Activated T-helper 2 cell treated with anti-CD3 and anti-CD28 coated beads, Interferon-gamma antibody, Interleukin-2, Interleukin-4, amounts not matched to agents 10 μg/mL and 5 μg/mL and 100 μg/mL, durations not matched to agents 14 hours and 24 hours and 36 hours (primary cell): ENCODE measurements around the gene ACSL1. TPM values are rescaled to one million over a fixed set of nuclear protein-coding genes. Genes with fewer than 3 reads are reported as not detected.
A peak's percentile ranks its signal among the peaks of the same experiment; 100 is the strongest.
"Not testable (repeated sequence)": the region's sequence is repeated elsewhere in the genome, so short reads cannot be mapped to it uniquely, and the experiment has no call there.

Experiments used
- DNase-seq: peaks from one replicate; pipeline ENCODE4 v3.0.0; 2021; ENCODE audit warnings: low spot score
- H3K27ac Mint-ChIP-seq: one replicate; pipeline ENCODE4 v1.8.0; 2021; ENCODE audit warnings: mixed read lengths
- H3K27me3 Mint-ChIP-seq: one replicate; pipeline ENCODE4 v1.8.0; 2021; ENCODE audit warnings: low read depth, mixed read lengths
- H3K36me3 Mint-ChIP-seq: one replicate; pipeline ENCODE4 v1.8.0; 2021; ENCODE audit warnings: low read depth, mixed read lengths
- H3K4me1 Mint-ChIP-seq: one replicate; pipeline ENCODE4 v1.8.0; 2021; ENCODE audit warnings: low read depth, mixed read lengths
- H3K4me3 Mint-ChIP-seq: one replicate; pipeline ENCODE4 v1.8.0; 2021; ENCODE audit warnings: low read depth, mild to moderate bottlenecking, moderate library complexity, mixed read lengths
- H3K9me3 Mint-ChIP-seq: one replicate; pipeline ENCODE4 v1.8.0; 2021; ENCODE audit warnings: mixed read lengths
- intact Hi-C: fragments of 100-400 bp; cut with micrococcal nuclease; formaldehyde crosslinking; loops from one replicate; pipeline ENCODE4 v1.15.1; 2023
- total RNA-seq: library from RNA; stranded (reverse); gene quantifications from 2 replicates; pipeline ENCODE4 v1.2.3, GENCODE V29; 2022

ACSL1 gene
- total RNA-seq, 1 donor from 2014 or later: 42.7 TPM

DNA sequence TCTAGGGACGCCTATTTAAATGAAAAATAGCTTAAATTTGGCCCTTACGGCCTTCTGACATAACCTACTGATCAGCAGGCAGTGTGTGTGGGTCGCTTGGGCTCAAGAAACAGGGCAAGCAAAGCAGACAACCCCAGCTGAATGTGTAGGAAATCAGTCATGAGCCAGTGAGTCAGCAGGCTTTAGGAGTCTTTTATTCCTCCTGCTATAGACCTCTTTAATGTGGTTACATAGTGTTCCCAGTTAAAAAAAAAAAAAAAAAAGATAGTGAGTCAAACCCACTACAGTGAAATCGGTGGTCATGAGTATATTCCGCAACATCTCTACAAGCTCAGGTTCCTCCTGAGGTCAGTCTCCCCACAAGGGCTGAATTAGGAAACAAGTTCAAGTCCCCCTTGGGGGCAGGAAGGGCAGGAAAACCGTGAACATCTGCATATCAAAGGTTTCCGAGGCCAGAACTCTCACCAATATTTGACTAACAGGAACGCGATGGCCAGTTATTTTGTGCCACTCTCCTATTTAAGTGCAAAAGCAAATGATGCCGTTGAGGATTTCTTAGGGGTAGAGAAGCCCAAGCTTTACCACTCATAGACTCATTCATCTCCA lies 32.7 kb downstream of the ACSL1 start:
- H3K36me3 Mint-ChIP-seq: peaks cover 25% of the 10 kb centered on the region
- intact Hi-C loops: loop anchor here (1.0 to 2.0 kb wide), 3 partner anchors 30 to 58 kb away; no protein-coding TSS in a partner anchor
- peaks cover 44% of the 10 kb centered on the region for H3K4me1 Mint-ChIP-seq
- no peaks in the 10 kb centered on the region for H3K27me3 Mint-ChIP-seq
- H3K4me3 Mint-ChIP-seq: no peak overlapping the region
- peak overlapping the region; percentile 34 for H3K27ac Mint-ChIP-seq
- H3K9me3 Mint-ChIP-seq: no peaks in the 10 kb centered on the region
- no peak for DNase-seq

DNA sequence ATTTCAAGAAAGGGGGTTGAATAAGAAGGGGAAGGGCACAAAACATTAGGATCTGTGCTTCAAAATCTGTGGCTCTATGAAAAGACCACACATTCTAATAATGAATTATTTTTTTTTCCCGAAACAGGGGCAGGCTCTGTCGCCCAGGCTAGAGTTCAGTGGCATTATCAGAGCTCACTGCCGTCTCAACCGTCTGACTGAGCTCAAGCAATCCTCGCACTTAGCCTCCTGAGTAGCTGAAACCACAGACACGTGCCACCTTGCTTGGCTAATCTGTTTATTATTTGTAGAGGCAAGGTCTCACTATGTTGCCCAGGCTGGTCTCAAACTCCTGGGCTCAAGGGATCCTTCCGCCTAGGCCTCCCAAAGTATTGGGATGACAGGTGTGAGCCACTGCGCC lies 33.4 kb downstream of the ACSL1 start:
- H3K27ac Mint-ChIP-seq: no peak overlapping the region

DNA sequence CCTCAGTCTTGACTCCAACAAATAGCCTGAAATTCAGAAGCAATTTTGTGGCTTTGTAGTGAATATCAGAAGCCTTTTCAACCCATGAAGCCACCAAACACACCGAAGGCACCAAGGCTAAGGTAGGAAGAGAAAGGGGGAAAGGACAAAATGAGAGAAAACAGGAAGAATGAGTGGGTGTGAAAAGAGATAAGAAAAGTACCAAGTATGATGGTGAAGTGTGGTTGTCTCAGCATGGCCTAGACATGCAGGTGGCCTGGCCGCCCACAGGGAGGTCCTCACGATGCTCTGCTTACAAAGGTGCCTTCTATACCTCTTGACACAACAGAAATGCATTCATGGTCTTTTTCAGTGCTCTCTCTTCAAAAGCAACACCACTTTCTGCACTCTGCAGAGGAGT lies 34.9 kb downstream of the ACSL1 start:
- Mint-ChIP-seq H3K9me3 (no peaks in the 10 kb centered on the region), H3K36me3 (peaks cover 28% of the 10 kb centered on the region), H3K27ac (no peak overlapping the region), H3K4me3 (no peak overlapping the region), H3K27me3 (no peaks in the 10 kb centered on the region), H3K4me1 (peaks cover 35% of the 10 kb centered on the region)
- DNase-seq: no peak
- intact Hi-C loops: no loop called here

More for the DNA sequence above, 33.4 kb downstream of the ACSL1 start:
- DNase-seq: no peak
- Mint-ChIP-seq H3K4me3 (no peak overlapping the region), H3K27me3 (no peaks in the 10 kb centered on the region), H3K9me3 (no peaks in the 10 kb centered on the region), H3K4me1 (peaks cover 37% of the 10 kb centered on the region), H3K36me3 (peaks cover 24% of the 10 kb centered on the region)
- intact Hi-C loops: loop anchor here (2.0 kb wide), 1 partner anchor 58 kb away; no protein-coding TSS in a partner anchor

DNA sequence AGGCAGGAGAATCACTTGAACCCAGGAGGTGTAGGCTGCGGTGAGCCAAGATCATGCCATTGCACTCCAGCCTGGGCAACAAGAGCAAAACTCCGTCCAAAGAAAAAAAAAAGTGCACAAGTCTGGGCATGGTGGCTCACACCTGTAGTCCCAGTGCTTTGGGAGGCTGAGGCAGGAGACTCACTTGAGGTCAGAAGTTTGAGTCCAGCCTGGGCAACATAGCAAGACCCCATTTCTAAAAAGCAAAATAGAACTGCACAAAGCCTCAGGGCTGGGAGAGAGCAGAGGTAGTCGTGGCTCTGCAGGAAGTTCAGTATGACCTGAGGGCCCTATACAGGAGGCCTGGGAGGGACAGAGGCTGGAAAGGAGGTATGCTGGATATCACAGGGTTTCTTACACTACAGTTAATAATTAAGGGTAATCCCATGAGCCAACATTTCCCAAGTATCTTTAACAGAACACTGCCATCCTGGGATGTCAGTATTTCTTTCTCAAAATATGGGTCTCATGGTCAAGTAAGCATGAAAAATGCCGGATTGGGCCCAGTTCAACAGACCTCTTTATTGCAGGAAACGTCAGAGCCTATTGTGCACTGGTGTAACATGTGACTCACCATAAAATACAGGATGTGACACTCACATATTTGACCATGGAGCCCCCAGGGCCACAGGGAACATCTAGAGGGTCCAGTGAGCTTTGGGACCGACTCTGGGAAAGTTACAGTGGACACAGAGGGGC lies 37.8 kb downstream of the ACSL1 start:
- H3K36me3 Mint-ChIP-seq: peaks cover 43% of the 10 kb centered on the region
- no peak for DNase-seq
- no peaks in the 10 kb centered on the region for H3K27me3 Mint-ChIP-seq
- H3K27ac Mint-ChIP-seq: no peak overlapping the region
- intact Hi-C loops: no loop called here
- H3K4me3 Mint-ChIP-seq: no peak overlapping the region
- no peaks in the 10 kb centered on the region for H3K9me3 Mint-ChIP-seq
- peaks cover 26% of the 10 kb centered on the region for H3K4me1 Mint-ChIP-seq

DNA sequence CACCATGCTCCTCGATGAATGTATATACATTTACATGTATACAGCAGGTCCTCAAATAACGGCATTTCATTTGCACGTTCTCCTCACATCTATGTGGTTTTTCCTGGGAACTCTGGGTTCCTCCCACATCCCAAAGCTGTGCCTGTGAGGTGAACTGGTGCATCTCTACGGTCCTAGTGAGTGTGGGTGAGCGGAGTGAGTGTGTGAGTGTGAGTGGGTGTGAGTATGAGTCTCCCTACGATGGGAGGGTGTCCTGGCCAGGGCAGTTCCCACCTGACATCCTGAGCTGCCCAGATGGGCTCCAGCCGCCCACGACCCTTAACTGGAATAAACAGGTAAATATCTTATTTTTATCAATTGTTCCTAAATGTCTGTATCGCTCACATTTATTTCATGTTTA lies 40.0 kb downstream of the ACSL1 start:
- DNase-seq: no peak
- Mint-ChIP-seq H3K36me3 (peaks cover 48% of the 10 kb centered on the region), H3K9me3 (no peaks in the 10 kb centered on the region), H3K4me3 (no peak overlapping the region), H3K27me3 (no peaks in the 10 kb centered on the region), H3K27ac (peak overlapping the region; percentile 10), H3K4me1 (peaks cover 18% of the 10 kb centered on the region)
- intact Hi-C loops: no loop called here

DNA sequence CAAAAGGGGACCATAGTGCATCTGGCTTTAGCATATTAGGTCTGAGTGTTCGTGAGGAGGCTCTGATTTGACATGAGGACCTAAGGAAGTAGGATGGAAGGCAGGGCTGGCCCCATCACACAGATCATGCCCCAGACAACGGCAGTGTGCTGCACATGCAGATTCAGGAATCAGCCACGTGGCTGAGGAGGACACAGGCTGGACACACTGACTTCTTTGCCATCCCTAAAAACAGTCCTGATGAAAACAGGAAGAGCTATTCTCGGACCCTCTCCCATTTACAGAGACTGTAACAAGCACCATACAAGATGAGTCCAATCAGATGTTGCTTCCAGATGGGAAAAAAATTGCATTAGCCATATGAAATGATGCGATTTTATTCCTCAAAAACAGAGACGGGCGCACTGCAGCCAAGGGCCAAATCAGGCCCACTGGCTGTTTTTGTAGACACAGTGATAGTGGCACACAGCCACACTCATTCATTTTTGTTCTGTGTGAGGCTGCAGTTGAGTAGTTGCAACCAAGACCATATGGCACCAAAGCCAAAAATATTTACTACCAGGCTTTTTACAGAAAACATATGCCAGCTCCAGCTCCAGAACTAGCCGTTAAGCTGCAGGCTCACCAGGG lies 41.0 kb downstream of the ACSL1 start:
- no peaks in the 10 kb centered on the region for H3K9me3 Mint-ChIP-seq
- no peak for DNase-seq
- no peak overlapping the region for H3K27ac Mint-ChIP-seq
- peaks cover 44% of the 10 kb centered on the region for H3K36me3 Mint-ChIP-seq
- H3K4me3 Mint-ChIP-seq: no peak overlapping the region
- peaks cover 11% of the 10 kb centered on the region for H3K4me1 Mint-ChIP-seq
- H3K27me3 Mint-ChIP-seq: no peaks in the 10 kb centered on the region
- intact Hi-C loops: no loop called here

DNA sequence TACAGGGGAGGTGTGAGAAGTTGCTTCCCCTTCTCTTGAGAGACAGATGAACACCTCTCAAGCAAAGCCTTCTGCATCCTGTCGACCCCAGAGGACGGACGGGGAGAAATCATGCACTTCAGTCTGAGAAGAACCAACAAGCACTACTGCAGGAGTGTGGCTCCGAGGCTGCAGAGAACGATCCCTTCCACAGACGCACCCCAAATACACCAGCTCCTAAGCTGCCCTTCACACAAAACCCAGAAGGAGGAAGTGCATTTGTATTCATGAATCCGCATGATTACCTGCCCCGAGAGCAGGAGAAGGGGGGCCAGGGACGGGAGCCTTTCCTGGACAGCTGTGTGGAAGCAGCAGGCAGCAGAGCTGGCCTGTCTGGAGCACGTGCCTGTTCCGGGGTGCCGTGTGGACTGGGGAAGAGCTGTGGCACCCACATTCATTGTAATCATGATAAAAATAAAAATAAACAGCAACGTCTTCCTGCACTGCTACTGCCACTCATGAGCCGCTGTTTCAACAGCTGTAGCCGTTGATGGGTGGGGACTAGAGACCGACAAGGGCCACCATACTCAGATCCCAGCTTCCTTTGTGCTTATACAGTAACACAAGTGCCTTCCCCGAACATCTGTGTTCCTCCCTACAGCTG lies 42.9 kb downstream of the ACSL1 start:
- no peaks in the 10 kb centered on the region for H3K27me3 Mint-ChIP-seq
- peaks cover 3% of the 10 kb centered on the region for H3K9me3 Mint-ChIP-seq
- no peak for DNase-seq
- H3K4me1 Mint-ChIP-seq: peaks cover 11% of the 10 kb centered on the region
- H3K36me3 Mint-ChIP-seq: peaks cover 51% of the 10 kb centered on the region
- H3K27ac Mint-ChIP-seq: no peak overlapping the region
- intact Hi-C loops: no loop called here
- no peak overlapping the region for H3K4me3 Mint-ChIP-seq

DNA sequence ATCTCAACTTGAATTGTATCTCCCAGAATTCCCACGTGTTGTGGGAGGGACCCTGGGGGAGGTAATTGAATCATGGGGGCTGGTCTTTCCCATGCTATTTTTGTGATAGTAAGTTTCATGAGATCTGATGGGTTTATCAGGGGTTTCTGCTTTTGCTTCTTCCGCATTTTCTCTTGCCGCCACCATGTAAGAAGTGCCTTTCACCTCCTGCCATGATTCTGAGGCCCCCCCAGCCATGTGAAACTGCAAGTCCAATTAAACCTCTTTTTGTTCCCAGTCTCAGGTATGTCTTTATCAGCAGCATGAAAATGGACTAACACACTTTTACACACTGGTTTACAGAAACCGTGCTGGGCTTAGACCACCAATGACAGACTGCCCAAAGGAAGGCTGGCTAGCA lies 46.6 kb downstream of the ACSL1 start:
- H3K4me1 Mint-ChIP-seq, DNase-seq, H3K9me3 Mint-ChIP-seq, H3K27me3 Mint-ChIP-seq, H3K27ac Mint-ChIP-seq, H3K4me3 Mint-ChIP-seq, intact Hi-C loops: not testable (repeated sequence)
- peaks cover 44% of the 10 kb centered on the region for H3K36me3 Mint-ChIP-seq

DNA sequence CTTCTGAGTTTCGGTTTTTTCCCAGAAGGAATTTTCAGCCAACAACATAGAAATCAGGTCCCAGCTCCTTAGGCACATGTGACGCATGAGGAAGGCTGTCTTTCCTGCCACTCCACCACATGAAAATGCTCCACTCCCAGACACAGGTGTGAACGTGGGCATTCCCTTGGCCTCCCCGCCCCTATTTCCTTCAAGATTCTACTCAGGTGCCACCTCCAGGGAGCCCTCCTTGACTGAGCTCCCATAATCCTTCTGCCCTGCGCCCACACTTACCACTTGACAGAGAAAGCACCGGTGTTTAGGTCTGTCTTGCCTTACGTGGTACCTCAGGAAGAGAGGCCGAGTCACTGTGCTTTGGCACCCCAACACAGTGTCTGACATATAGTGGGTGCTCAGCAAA lies 47.4 kb downstream of the ACSL1 start:
- peaks cover 39% of the 10 kb centered on the region for H3K36me3 Mint-ChIP-seq
- DNase-seq: no peak
- no peak overlapping the region for H3K4me3 Mint-ChIP-seq
- H3K27me3 Mint-ChIP-seq: no peaks in the 10 kb centered on the region
- H3K4me1 Mint-ChIP-seq: peaks cover 8% of the 10 kb centered on the region
- intact Hi-C loops: no loop called here
- H3K27ac Mint-ChIP-seq: no peak overlapping the region
- peaks cover 3% of the 10 kb centered on the region for H3K9me3 Mint-ChIP-seq

DNA sequence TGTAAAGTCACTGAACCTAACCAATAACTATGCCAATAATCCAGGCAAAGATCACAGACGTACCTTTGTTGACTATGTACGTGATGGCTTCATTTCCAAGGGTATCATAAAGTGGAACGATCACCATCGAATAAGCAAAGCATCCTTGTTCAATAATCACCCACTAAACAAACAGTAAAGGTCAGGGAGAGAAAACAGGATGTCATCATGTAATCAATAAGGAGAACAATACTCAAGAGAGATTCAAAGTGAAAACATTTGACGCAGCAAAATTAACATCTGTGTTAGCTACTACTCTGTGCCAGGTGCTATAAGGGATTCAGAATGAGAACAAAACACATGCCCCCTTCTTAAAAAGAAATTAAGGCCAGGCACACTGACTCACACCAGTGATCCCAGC lies 48.9 kb downstream of the ACSL1 start:
- Mint-ChIP-seq H3K9me3 (peaks cover 3% of the 10 kb centered on the region), H3K27me3 (no peaks in the 10 kb centered on the region), H3K4me1 (no peaks in the 10 kb centered on the region), H3K4me3 (no peak overlapping the region), H3K36me3 (peaks cover 28% of the 10 kb centered on the region), H3K27ac (no peak overlapping the region)
- intact Hi-C loops: no loop called here
- DNase-seq: no peak

DNA sequence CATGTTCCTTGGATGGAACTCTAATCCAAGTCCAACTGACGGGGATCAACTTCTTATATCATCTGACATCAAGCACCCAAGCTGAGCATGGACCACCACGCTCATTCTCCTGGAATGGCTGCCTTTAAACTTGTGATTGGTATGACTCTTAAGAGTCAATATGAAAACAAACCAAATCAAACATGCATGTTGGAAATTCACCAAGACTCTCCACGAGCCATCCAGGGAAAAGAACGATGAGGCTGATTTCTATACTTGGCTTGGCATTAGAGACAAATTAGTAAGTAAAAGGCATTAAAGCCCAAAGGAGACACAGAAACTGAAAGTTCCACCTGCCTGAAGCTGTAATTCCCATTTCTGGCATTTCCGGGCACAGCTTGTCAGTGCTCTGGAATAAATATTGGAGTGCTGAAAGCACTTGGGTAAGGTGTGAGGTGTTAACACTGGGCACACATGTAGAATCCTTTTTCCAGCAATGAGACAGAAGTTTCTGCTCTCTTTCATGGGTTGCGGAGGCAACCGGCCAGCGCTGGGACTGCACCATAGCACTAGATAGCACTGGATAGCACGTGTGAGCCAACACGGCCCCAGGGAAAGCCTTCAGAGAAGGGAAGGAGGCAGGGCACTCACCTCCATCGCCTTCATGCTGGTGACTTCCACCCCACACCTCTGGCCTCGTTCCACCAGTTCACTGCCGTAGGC lies 49.8 kb downstream of the ACSL1 start:
- peaks cover 3% of the 10 kb centered on the region for H3K9me3 Mint-ChIP-seq
- H3K4me1 Mint-ChIP-seq: no peaks in the 10 kb centered on the region
- no peak for DNase-seq
- H3K27me3 Mint-ChIP-seq: no peaks in the 10 kb centered on the region
- H3K4me3 Mint-ChIP-seq: no peak overlapping the region
- H3K36me3 Mint-ChIP-seq: peaks cover 31% of the 10 kb centered on the region
- no peak overlapping the region for H3K27ac Mint-ChIP-seq
- intact Hi-C loops: no loop called here

DNA sequence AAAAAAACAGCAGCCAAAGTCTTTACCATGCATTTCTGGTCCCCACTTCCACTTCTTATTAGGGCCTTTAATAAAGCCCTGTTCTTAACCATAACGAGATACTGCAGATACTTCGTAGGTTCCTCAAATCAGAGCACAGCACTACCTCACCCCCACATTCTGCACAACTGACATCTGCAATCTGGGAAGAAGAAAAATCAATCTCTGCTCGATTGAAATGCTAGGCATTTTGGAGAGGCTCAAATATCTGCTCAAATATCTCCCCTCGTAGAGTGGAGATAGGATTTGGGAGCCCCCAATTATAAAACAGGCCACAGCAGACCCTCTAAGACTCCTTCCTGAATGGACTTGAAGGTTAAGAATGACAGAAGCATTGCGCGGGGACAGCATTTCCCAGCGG lies 51.6 kb downstream of the ACSL1 start:
- H3K27me3 Mint-ChIP-seq: no peaks in the 10 kb centered on the region

More for the DNA sequence above, 51.6 kb downstream of the ACSL1 start:
- H3K27ac Mint-ChIP-seq: no peak overlapping the region
- H3K9me3 Mint-ChIP-seq: peaks cover under 1% of the 10 kb centered on the region
- intact Hi-C loops: no loop called here
- no peak overlapping the region for H3K4me3 Mint-ChIP-seq
- no peaks in the 10 kb centered on the region for H3K4me1 Mint-ChIP-seq
- peaks cover 31% of the 10 kb centered on the region for H3K36me3 Mint-ChIP-seq
- DNase-seq: no peak
